Measurements from ENCODE around the gene ITIH3.

DNA sequence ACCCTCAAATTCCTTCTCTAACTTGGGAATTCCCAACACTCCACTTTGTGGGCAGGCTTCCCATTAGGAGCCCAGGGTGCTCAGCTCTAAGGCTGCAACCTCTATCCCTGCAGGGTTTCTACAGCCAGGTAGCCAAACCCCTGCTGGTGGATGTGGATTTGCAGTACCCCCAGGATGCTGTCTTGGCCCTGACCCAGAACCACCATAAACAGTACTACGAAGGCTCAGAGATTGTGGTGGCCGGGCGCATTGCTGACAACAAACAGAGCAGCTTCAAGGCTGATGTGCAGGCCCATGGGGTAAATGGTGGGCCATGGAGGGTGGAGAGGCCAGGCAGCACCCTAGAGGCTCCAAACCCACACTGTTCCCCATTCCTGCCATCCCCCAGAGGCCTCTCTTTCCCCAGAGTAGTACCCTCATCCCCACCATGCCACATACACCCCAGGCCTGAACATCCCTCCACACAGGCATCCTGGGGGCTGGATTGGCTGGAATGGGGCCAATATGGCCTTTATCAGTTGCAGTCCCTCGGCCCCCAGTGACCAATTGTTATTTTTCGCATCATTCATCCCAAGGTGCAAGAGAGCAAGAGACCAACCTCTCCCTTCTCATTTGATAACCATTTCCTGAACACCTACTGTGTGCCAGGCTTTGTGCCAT, 9.5 kb upstream of the ITIH3 start:
- TF ChIP-seq, protein P1, sequence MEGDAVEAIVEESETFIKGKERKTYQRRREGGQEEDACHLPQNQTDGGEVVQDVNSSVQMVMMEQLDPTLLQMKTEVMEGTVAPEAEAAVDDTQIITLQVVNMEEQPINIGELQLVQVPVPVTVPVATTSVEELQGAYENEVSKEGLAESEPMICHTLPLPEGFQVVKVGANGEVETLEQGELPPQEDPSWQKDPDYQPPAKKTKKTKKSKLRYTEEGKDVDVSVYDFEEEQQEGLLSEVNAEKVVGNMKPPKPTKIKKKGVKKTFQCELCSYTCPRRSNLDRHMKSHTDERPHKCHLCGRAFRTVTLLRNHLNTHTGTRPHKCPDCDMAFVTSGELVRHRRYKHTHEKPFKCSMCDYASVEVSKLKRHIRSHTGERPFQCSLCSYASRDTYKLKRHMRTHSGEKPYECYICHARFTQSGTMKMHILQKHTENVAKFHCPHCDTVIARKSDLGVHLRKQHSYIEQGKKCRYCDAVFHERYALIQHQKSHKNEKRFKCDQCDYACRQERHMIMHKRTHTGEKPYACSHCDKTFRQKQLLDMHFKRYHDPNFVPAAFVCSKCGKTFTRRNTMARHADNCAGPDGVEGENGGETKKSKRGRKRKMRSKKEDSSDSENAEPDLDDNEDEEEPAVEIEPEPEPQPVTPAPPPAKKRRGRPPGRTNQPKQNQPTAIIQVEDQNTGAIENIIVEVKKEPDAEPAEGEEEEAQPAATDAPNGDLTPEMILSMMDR (conservative IDR thresholded peaks at IDR 0.05) = no peak
- no peak for TF ChIP-seq ZFX (IDR thresholded peaks at IDR 0.05)

Measured in C4-2B (cell line).